WTC11 (cell line): Measurements from ENCODE around the gene ADM. TPM values are rescaled to one million over a fixed set of nuclear protein-coding genes. Genes with fewer than 3 reads are reported as not detected.
A peak's percentile ranks its signal among the peaks of the same experiment; 100 is the strongest.

Source experiments
- ATAC-seq: fragments of 200-7000 bp; cut with Tn5 transposase; 2 replicates; pipeline ENCODE4 v1.10.0; 2021; ENCODE audit warnings: mild to moderate bottlenecking, moderate library complexity
- CTCF ChIA-PET: fragments of 300-600 bp; sonication (Branson Sonifier 250); formaldehyde crosslinking; loops from one replicate; lab custom pipeline; 2021; ENCODE audit warnings: antibody characterized with exemption; lab: Charles Lee
- POLR2A ChIA-PET: fragments of 350-600 bp; sonication (Branson Sonifier 250); formaldehyde crosslinking; loops from one replicate; lab custom pipeline; 2021; ENCODE audit warnings: antibody characterized with exemption; lab: Charles Lee
- DNase-seq: peaks from one replicate; pipeline ENCODE4 v3.0.0; 2021; ENCODE audit warnings: low spot score
- H3K27ac Mint-ChIP-seq: 2 replicates; pipeline ENCODE4 v1.8.0; 2021; ENCODE audit warnings: mixed read lengths
- H3K27me3 Mint-ChIP-seq: 2 replicates; pipeline ENCODE4 v1.8.0; 2021; ENCODE audit warnings: low read depth, mild to moderate bottlenecking, moderate library complexity, mixed read lengths
- H3K36me3 Mint-ChIP-seq: 2 replicates; pipeline ENCODE4 v1.8.0; 2021; ENCODE audit warnings: mixed read lengths
- H3K4me1 Mint-ChIP-seq: 2 replicates; pipeline ENCODE4 v1.8.0; 2022; ENCODE audit warnings: mixed read lengths
- H3K4me3 Mint-ChIP-seq: 2 replicates; pipeline ENCODE4 v1.8.0; 2021; ENCODE audit warnings: mild to moderate bottlenecking, moderate library complexity, mixed read lengths
- H3K9me3 Mint-ChIP-seq: 2 replicates; pipeline ENCODE4 v1.8.0; 2021; ENCODE audit warnings: mixed read lengths
- ETV6 ChIP-seq: sonication (generic); formaldehyde crosslinking; IDR thresholded peaks from 2 replicates; pipeline ENCODE4 v1.8.1; 2022; ENCODE audit warnings: mild to moderate bottlenecking, missing genetic modification reagents
- GABPB1 ChIP-seq: sonication (generic); formaldehyde crosslinking; IDR thresholded peaks from 2 replicates; pipeline ENCODE4 v1.8.1; 2023; ENCODE audit warnings: mild to moderate bottlenecking, missing genetic modification reagents
- HMGA2 ChIP-seq: fragments of 250-450 bp; sonication (Bioruptor Pico); IDR thresholded peaks from 2 replicates; pipeline ENCODE4 v1.4.0; 2021; ENCODE audit warnings: mild to moderate bottlenecking, moderate library complexity
- JAZF1 ChIP-seq: fragments of 250-450 bp; sonication (Bioruptor Pico); IDR thresholded peaks from 2 replicates; pipeline ENCODE4 v1.9.0; 2021; ENCODE audit warnings: moderate library complexity, mild to moderate bottlenecking, inconsistent platforms
- KAT7 ChIP-seq: sonication (generic); formaldehyde crosslinking; IDR thresholded peaks from 2 replicates; pipeline ENCODE4 v1.8.1; 2023; ENCODE audit warnings: missing genetic modification reagents, mild to moderate bottlenecking, borderline replicate concordance
- NR1H2 ChIP-seq: sonication (generic); formaldehyde crosslinking; IDR thresholded peaks from 2 replicates; pipeline ENCODE4 v1.9.0; 2021; ENCODE audit warnings: mild to moderate bottlenecking, moderate library complexity, missing genetic modification reagents
- RORB ChIP-seq: fragments of 250-450 bp; sonication (Bioruptor Pico); IDR thresholded peaks from 2 replicates; pipeline ENCODE4 v1.9.0; 2021; ENCODE audit warnings: mild to moderate bottlenecking
- TCF7 ChIP-seq: sonication (generic); formaldehyde crosslinking; IDR thresholded peaks from 2 replicates; pipeline ENCODE4 v1.8.0; 2022; ENCODE audit warnings: mild to moderate bottlenecking, low read depth, missing genetic modification reagents, moderate library complexity
- ZNF263 ChIP-seq: sonication (generic); formaldehyde crosslinking; IDR thresholded peaks from 2 replicates; pipeline ENCODE4 v1.8.1; 2022; ENCODE audit warnings: low read depth, mild to moderate bottlenecking, moderate library complexity, missing genetic modification reagents
- ZNF396 ChIP-seq: fragments of 250-450 bp; sonication (Bioruptor Pico); IDR thresholded peaks from 2 replicates; pipeline ENCODE4 v1.8.0; 2021; ENCODE audit warnings: mild to moderate bottlenecking, moderate library complexity, borderline replicate concordance
- total RNA-seq: library from RNA; stranded (reverse); gene quantifications from 3 replicates; pipeline ENCODE4 v1.2.3, GENCODE V29; 2021
- TF ChIP-seq, protein P1 (sequence below): fragments of 250-450 bp; sonication (Bioruptor Pico); IDR thresholded peaks from 2 replicates; pipeline ENCODE4 v1.8.0; 2021; ENCODE audit warnings: mild to moderate bottlenecking
- TF ChIP-seq, protein P2 (sequence below): fragments of 200-600 bp; IDR thresholded peaks from 2 replicates; pipeline ENCODE4 v1.8.0; 2022; ENCODE audit warnings: antibody characterized with exemption
- TF ChIP-seq, protein P3 (sequence below): sonication (generic); formaldehyde crosslinking; IDR thresholded peaks from 2 replicates; pipeline ENCODE4 v1.8.0; 2022; ENCODE audit warnings: mild to moderate bottlenecking, missing genetic modification reagents
- TF ChIP-seq, protein P4 (sequence below): sonication (generic); formaldehyde crosslinking; IDR thresholded peaks from 2 replicates; pipeline ENCODE4 v1.8.0; 2023; ENCODE audit warnings: mild to moderate bottlenecking, missing genetic modification reagents

Gene ADM
- total RNA-seq, 1 experiment from 2014 or later = 18.7 TPM

DNA sequence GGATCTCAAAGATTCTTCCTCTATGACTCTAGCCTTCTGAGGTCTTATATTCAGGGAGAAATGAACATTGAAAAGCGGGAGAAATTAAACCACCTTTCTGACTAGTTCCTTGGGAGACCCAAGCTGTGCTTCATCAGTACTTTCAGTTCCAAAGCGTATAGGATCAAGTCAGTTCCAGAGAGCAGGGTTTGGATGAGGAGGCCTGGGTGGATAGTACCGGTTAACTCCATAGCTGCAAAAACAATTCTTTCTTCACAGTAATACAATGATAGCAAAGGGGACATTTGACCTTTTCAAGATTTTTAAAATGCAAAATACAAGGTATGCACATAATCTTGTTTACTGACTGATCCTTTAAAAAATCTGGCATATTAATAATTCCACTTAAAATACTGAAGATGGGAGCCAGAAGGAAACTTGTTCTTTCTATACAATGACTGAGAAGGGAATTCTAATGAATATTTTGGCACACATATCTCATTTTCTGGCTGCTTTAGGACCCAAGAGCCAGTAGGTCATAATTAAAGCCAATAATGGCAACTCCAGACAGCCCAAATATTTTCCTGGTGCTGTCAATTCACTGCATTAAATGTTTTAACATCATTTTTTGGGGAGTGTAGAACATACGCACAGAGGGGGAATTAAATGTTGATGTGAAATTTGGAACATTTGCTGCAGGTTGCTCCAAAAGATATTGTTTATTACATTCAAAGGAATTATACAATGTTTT is 16.0 kb downstream of the ADM start:
- TF ChIP-seq HMGA2 (CRISPR knock-in tag) = no peak
- TF ChIP-seq NR1H2 (CRISPR knock-in tag) = no peak
- ChIA-PET CTCF (interaction anchor here (1.3 to 2.1 kb wide), 2 partner anchors 14 to 17 kb away, joined by 3 to 5 read pairs; no protein-coding TSS in a partner anchor), POLR2A (interaction anchor here (0.8 kb wide), 1 partner anchor 17 kb away, joined by 3 read pairs; no protein-coding TSS in a partner anchor)
- Mint-ChIP-seq H3K27ac (no peak overlapping the region), H3K36me3 (no peaks in the 10 kb centered on the region; the same call in 1 of the 2 replicates), H3K9me3 (peaks cover 6% of the 10 kb centered on the region), H3K4me1 (peaks cover 64% of the 10 kb centered on the region), H3K4me3 (no peak overlapping the region), H3K27me3 (no peaks in the 10 kb centered on the region; the same call in 1 of the 2 replicates)
- ATAC-seq = no peak
- no peak for DNase-seq

DNA sequence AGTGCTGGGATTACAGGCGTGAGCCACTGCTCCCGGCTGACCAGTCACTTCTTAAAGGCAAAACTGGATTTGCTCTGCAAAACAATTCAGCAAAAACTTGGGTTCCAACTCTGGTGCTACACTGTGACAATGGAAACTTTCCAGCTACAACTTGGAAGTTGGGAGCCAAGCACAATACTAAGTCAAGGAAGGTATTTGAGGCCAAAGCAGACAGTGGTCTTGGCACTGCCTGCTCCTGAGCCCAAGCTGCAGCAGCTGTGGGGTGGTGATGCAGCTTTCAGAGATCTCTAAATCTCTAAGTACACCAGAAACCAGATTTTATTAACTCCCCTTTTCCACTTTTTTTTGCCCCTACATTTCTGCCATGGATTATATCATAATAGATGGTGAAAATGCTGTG is 17.5 kb downstream of the ADM start:
- DNase-seq (no peak), ATAC-seq (no peak)
- ChIA-PET CTCF (interaction anchor here (1.3 to 2.1 kb wide), 3 partner anchors 14 to 29 kb away, joined by 3 to 5 read pairs (median 5); no protein-coding TSS in a partner anchor), POLR2A (interaction anchor here (0.7 kb wide), 1 partner anchor 16 kb away, joined by 4 read pairs; no protein-coding TSS in a partner anchor)
- Mint-ChIP-seq H3K27ac (peak overlapping the region; percentile 47; the same call in 1 of the 2 replicates), H3K4me3 (no peak overlapping the region), H3K27me3 (no peaks in the 10 kb centered on the region; the same call in 1 of the 2 replicates), H3K36me3 (no peaks in the 10 kb centered on the region; the same call in 1 of the 2 replicates), H3K4me1 (peaks cover 66% of the 10 kb centered on the region), H3K9me3 (peaks cover 7% of the 10 kb centered on the region)
- TF ChIP-seq ZNF263 (CRISPR knock-in tag) (no peak), KAT7 (CRISPR knock-in tag) (no peak), JAZF1 (no peak), GABPB1 (no peak), ETV6 (no peak), ZNF396 (CRISPR knock-in tag) (no peak), TCF7 (CRISPR knock-in tag) (no peak), RORB (CRISPR knock-in tag) (no peak)
- TF ChIP-seq, protein P1, sequence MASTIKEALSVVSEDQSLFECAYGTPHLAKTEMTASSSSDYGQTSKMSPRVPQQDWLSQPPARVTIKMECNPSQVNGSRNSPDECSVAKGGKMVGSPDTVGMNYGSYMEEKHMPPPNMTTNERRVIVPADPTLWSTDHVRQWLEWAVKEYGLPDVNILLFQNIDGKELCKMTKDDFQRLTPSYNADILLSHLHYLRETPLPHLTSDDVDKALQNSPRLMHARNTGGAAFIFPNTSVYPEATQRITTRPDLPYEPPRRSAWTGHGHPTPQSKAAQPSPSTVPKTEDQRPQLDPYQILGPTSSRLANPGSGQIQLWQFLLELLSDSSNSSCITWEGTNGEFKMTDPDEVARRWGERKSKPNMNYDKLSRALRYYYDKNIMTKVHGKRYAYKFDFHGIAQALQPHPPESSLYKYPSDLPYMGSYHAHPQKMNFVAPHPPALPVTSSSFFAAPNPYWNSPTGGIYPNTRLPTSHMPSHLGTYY (CRISPR knock-in tag) = no peak
- TF ChIP-seq, protein P2, sequence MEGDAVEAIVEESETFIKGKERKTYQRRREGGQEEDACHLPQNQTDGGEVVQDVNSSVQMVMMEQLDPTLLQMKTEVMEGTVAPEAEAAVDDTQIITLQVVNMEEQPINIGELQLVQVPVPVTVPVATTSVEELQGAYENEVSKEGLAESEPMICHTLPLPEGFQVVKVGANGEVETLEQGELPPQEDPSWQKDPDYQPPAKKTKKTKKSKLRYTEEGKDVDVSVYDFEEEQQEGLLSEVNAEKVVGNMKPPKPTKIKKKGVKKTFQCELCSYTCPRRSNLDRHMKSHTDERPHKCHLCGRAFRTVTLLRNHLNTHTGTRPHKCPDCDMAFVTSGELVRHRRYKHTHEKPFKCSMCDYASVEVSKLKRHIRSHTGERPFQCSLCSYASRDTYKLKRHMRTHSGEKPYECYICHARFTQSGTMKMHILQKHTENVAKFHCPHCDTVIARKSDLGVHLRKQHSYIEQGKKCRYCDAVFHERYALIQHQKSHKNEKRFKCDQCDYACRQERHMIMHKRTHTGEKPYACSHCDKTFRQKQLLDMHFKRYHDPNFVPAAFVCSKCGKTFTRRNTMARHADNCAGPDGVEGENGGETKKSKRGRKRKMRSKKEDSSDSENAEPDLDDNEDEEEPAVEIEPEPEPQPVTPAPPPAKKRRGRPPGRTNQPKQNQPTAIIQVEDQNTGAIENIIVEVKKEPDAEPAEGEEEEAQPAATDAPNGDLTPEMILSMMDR = no peak
- TF ChIP-seq, protein P3, sequence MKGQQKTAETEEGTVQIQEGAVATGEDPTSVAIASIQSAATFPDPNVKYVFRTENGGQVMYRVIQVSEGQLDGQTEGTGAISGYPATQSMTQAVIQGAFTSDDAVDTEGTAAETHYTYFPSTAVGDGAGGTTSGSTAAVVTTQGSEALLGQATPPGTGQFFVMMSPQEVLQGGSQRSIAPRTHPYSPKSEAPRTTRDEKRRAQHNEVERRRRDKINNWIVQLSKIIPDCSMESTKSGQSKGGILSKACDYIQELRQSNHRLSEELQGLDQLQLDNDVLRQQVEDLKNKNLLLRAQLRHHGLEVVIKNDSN (CRISPR knock-in tag) = no peak
- TF ChIP-seq, protein P4, sequence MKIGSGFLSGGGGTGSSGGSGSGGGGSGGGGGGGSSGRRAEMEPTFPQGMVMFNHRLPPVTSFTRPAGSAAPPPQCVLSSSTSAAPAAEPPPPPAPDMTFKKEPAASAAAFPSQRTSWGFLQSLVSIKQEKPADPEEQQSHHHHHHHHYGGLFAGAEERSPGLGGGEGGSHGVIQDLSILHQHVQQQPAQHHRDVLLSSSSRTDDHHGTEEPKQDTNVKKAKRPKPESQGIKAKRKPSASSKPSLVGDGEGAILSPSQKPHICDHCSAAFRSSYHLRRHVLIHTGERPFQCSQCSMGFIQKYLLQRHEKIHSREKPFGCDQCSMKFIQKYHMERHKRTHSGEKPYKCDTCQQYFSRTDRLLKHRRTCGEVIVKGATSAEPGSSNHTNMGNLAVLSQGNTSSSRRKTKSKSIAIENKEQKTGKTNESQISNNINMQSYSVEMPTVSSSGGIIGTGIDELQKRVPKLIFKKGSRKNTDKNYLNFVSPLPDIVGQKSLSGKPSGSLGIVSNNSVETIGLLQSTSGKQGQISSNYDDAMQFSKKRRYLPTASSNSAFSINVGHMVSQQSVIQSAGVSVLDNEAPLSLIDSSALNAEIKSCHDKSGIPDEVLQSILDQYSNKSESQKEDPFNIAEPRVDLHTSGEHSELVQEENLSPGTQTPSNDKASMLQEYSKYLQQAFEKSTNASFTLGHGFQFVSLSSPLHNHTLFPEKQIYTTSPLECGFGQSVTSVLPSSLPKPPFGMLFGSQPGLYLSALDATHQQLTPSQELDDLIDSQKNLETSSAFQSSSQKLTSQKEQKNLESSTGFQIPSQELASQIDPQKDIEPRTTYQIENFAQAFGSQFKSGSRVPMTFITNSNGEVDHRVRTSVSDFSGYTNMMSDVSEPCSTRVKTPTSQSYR = no peak
